HL-60/S4 treated with retinoic acid at 250 ng/mL for 4 days and 3 days (cell line): ENCODE data around the gene PCYT1A.
"Not testable (repeated sequence)": the region's sequence is repeated elsewhere in the genome, so short reads cannot be mapped to it uniquely, and the experiment has no call there.

Experiments used
- in situ Hi-C: fragments of 300-500 bp; cut with MboI; formaldehyde crosslinking; loops from 2 replicates; pipeline ENCODE4 v1.7.0; 2022; ENCODE audit warnings: low sequenced_read_pairs

PCYT1A gene

GRCh38 chr3:196287440-196288140 lies at the start of gene PCYT1A:
TSS of gene PCYT1A (minus strand) at chr3:196287726. CDS start at chr3:196270531, 17,195 bp downstream.
- in situ Hi-C loops = no loop called here

DNA sequence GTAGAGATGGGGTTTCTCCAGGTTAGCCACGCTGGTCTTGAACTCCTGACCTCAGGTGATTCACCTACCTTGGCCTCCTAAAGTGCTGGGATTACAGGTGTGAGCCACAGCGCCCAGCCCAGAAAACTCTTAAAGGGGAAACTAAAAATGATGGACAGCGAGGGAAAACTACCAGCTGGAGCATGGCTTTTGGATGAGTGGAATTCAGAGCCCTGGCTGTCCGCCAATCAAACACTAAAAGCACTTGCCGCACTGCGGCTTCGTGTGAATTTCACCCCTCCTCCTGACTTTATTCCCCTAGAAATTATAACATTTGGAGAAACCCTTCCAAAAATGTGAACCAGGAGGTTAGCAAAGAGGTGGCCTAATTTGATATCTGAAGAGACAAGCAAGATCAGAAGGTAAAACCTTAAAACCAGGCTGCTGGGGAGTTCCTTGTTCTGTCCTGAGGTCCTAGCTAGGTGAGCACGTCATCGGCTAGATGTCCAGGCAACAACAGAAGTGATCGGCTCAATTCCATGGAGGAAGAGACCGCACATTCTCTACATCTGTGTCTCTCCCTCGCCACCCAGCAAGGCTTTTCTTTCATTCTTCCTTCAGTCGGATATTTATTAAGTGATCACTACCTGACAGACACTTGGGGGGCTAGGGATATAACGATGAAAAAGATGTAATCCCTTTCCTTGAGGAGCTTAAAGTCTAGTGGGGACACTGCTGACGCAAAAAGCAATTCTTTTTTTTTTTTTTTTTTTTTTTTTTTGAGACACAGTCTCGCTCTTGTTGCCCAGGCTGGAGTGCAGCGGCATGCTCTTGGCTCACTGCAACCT lies 49.0 kb upstream of the PCYT1A start:
- in situ Hi-C loops = no loop called here

DNA sequence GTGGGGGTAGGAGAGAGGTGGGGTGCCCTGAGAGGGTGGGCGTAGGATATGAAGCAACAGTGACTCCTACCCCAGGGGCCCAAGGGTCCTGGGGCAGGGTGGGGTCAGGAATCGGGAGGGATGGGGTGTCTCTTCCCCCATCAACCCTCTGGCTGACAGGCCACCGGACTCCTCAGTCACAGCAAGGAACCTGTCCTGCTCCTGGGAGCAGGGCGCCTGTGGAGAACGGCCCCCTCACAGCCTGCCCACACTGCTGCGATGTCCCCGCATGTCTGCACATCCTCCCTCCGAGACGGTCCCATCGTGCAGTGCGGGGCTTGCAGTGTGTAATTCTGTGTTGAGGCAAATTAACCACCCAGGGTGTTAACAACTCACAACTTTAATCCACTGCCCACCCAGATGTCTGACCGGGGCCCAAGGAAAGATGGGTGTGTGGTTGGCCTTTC lies 48.0 kb upstream of the PCYT1A start:
- in situ Hi-C loops = no loop called here

GRCh38 chr3:196334982-196335381 lies 47.5 kb upstream of the PCYT1A start:
- in situ Hi-C loops = no loop called here

- in situ Hi-C loops = no loop called here
These were observed 44.6 kb upstream of the PCYT1A start for GRCh38 chr3:196332168-196332567.

DNA sequence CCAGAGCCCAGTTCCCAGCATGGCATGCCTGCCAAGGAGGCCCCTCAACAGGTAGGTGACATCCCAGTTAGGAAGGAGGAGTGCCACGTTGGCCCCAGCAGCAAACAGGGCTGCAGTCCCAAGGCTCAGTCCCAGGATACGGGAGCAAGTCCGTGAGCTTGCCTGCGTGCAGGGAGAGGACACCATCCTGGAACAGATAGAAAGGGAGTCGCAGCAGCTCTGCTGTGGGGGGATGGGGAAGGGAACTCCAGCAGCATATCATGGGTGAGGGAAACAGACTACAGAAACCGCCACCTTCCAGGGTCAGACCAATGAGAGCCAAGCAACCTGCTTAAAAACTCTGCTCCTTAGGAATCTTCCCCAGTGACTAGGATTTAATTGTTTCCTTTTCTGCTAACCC lies 39.9 kb upstream of the PCYT1A start:
- in situ Hi-C loops = no loop called here

DNA sequence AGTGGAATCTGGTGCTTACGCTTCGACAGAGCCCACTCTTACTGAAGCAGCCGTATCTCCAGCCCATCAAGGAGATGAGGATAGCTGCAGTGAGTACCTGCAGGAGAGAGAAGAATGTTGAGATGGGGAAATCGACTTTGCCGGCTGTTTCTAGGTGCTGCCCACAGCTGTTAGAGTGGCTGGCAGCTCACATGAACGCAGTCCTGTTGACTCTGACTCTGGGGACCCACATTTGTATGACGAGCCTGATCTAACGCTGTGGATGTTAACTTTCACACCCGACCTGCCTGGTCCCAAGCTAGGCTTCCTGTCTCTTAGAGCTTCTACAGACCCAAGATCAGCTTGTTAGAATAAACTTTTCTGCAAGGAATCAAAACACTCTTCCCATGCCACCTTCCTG lies 39.4 kb upstream of the PCYT1A start:
- in situ Hi-C loops = no loop called here

- in situ Hi-C loops = no loop called here
These were observed 36.2 kb upstream of the PCYT1A start for GRCh38 chr3:196323691-196324090.

DNA sequence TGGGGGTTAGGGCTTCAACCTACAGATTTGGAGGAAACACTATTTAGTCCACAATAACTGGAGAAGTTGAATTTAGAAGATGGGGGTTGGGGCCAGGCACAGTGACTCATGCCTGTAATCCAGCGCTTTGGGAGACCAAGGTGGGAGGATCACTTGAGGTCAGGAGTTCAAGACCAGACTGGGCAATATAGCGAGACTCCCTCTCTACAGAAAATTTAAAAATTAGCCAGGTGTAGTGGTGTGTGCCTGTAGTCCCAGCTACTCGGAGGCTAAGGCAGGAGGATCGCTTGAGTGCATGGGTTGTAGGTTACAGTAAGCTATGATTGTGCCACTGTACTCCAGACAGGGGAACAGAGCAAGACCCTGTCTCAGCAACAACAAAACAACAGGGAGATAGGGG lies 35.5 kb upstream of the PCYT1A start:
- in situ Hi-C loops = no loop called here

GRCh38 chr3:196321162-196321561 lies 33.6 kb upstream of the PCYT1A start:
- in situ Hi-C loops = no loop called here

- in situ Hi-C loops = no loop called here
These were observed 32.6 kb upstream of the PCYT1A start for GRCh38 chr3:196320137-196320536.

DNA sequence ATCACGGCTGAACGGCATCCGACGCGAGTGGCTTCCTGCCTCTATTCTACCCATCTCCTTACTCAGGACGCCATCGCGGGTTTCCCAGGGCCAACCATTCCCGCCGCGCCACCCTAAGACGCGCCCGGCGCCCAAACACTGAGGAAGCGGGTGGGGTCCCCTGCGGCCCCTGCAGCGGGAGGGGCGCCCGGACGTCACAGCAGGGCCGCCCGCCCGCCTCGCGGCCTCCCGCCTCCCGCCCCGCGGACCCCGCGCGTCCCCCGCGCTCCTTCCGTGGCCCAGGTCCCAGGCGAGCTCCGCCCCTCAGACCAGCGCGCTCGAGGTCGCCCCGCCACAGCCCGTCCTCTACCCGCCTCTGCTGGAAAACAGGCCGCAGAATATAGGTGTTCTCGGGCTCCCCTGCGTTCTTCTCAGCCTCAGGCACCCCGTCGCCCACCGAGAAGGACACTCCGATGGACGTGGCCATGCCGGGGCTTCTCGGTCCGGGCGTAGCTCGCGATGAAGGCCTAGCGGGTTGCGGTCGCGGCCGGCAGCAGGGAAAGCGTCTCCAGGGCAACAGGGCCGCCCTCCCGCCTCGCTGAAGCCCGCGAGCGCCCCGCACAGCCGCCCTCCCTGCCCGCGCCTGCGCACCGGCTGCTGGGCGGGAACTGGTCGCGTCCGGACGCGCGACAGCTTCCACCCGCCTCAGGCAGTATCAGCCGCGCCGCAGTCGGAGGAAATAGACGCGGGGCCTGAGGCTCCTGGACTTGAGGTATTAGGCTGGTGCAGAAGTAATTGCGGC lies 30.4 kb upstream of the PCYT1A start, which contains the start of gene DYNLT2B:
TSS of gene DYNLT2B (minus strand) at position 554 of the 781 bp plus-strand sequence. CDS start at position 466, 88 bp downstream.
- in situ Hi-C loops = no loop called here

DNA sequence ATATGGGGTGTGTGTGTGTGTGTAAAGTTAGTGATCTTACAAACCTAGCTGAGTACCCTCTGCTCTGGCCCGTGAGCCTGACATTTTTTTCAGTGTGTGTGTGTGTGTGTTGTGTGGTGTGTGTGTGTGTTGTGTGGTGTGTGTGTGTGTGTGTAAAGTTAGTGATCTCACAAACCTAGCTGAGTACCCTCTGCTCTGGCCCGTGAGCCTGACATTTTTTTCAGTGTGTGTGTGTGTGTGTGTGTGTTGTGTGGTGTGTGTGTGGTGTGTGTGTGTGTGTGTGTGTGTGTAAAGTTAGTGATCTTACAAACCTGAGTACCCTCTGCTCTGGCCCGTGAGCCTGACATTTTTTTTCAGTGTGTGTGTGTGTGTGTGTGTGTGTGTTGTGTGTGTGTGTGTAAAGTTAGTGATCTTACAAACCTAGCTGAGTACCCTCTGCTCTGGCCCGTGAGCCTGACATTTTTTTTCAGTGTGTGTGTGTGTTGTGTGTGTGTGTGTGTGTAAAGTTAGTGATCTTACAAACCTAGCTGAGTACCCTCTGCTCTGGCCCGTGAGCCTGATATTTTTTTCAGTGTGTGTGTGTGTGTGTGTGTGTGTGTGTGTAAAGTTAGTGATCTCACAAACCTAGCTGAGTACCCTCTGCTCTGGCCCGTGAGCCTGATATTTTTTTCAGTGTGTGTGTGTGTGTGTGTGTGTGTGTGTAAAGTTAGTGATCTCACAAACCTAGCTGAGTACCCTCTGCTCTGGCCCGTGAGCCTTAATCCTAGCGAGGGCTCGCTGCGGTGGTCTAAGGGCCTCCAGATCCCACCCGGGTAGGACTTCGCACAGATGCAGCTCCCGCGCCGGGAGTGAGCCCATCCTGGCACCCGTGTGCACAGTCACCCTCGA lies 29.5 kb upstream of the PCYT1A start:
- in situ Hi-C loops = not testable (repeated sequence)

- in situ Hi-C loops = no loop called here
These were observed 28.3 kb upstream of the PCYT1A start for GRCh38 chr3:196315821-196316220.

DNA sequence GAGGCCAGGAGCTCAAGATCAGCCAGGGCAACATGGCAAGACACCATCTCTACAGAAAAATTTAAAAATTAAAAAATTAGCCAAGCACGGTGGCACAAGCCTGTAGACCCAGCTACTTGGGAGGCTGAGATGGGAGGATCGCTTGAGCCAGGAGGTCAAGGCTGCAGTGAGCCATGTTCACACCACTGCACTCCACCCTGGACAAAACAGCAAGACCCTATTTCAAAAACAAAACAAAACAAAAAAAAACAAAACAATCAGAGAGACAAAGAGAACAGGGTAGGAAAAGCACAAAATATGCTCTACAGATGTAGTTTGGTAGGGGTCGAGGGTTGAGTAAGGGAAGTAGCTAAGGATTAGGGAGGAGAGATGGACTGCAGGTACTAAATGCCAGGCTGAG lies 27.1 kb upstream of the PCYT1A start:
- in situ Hi-C loops = no loop called here

GRCh38 chr3:196314086-196314485 lies 26.6 kb upstream of the PCYT1A start:
- in situ Hi-C loops = not testable (repeated sequence)

DNA sequence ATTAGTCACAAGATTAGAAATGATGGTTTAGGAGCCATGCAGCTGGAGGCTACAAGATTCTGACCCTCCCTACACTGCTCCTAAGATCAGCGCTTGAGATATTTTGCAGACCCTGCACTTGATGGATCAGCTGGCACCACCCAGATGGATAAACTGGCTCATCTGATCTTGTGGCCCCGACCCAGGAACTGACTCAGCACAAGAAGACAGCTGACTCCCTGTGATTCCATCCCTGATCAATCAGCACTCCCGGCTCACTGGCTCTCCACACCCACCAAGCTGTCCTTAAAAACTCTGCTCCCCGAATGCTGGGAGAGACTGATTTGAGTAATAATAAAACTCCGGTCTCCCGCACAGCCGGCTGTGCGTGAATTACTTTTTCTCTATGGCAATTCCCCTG lies 15.4 kb upstream of the PCYT1A start:
- in situ Hi-C loops = not testable (repeated sequence)

- in situ Hi-C loops = not testable (repeated sequence)
These were observed 15.0 kb upstream of the PCYT1A start for GRCh38 chr3:196302551-196302950.

DNA sequence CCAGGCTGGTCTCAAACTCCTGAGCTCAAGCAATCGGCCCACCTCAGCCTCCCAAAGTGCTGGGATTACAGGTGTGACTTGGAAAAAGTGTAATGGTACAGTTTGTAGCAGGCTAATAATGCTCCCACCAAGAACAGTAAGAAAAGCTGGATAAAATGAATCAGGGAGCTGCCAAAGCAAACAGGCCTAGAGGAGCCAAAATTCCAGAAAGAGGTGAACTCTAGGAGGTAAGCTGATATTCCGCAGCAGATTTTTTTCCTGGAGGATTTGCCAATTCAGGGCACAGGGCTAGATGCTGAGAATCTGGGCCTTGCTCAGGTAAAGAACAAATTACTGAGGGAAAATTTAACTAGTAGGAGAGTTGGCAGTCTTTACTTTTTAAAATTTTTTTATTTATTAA lies 11.0 kb upstream of the PCYT1A start:
- in situ Hi-C loops = no loop called here

DNA sequence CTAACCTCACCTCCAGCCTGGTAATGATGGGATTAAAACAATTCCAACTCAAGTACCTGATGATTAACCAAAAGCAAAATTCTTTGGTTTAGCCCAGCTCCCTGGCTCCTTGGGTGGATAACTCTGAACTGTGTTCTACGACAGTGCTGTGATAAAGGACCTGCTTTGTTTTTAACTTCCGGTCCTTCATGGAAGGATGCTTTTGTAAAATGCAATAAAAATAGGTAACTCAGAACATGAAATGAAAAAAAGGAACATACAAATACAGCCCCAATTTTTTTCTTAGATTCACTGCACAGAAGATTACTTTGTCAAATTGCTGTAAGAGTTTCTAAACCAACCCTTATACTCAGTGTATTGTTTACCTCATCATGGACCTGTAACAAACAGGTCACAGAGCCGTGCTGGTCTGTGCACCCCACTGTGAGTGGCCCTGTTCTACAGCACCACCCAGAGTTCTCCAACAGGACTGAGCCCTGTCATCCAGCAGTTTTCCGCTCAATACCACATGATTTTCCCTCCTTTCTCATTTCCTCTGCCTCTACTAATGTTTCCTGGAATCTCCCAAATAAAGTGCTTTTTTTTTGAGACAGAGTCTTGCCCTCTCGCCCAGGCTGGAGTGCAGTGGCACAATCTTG lies 4.9 kb upstream of the PCYT1A start:
- in situ Hi-C loops = no loop called here
